ENCODE measurements around the gene POLR2C.

The POLR2C gene

DNA sequence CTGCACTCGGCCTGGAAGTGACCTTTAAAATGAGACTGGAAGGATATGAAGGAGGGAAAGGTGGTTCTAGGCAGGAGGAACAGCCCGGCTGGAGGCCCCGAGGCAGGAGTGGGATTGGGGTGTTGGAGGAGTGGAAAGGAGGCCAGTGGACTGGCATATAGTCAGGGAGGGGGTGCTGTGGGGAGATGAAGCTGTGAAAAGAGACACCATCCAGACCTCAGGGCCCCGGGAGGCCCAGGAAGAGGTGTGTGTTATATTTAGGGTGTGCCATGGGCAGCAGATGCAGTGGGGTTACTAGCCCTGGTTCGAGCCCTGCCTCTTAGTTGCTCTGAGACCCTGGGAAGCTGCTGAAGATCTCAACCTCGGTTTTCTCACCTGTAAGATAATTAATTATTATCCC, 42.7 kb downstream of the POLR2C start:
- no peaks in the 10 kb centered on the region for H3K36me3 ChIP-seq
- TF ChIP-seq, protein P1, sequence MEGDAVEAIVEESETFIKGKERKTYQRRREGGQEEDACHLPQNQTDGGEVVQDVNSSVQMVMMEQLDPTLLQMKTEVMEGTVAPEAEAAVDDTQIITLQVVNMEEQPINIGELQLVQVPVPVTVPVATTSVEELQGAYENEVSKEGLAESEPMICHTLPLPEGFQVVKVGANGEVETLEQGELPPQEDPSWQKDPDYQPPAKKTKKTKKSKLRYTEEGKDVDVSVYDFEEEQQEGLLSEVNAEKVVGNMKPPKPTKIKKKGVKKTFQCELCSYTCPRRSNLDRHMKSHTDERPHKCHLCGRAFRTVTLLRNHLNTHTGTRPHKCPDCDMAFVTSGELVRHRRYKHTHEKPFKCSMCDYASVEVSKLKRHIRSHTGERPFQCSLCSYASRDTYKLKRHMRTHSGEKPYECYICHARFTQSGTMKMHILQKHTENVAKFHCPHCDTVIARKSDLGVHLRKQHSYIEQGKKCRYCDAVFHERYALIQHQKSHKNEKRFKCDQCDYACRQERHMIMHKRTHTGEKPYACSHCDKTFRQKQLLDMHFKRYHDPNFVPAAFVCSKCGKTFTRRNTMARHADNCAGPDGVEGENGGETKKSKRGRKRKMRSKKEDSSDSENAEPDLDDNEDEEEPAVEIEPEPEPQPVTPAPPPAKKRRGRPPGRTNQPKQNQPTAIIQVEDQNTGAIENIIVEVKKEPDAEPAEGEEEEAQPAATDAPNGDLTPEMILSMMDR (IDR thresholded peaks at IDR 0.05; ENCODE audit: low read depth, low read length), result no peak
- H3K9me3 ChIP-seq (ENCODE audit: severe bottlenecking), result no peaks in the 10 kb centered on the region
- DNase-seq, result no peak
- H3K27ac ChIP-seq, result peak overlapping the region; percentile 28
- H3K27me3 ChIP-seq (ENCODE audit: insufficient read depth, low read depth, severe bottlenecking), result no peaks in the 10 kb centered on the region
- H3K4me3 ChIP-seq (ENCODE audit: low read depth, low read length), result no peak overlapping the region

DNA sequence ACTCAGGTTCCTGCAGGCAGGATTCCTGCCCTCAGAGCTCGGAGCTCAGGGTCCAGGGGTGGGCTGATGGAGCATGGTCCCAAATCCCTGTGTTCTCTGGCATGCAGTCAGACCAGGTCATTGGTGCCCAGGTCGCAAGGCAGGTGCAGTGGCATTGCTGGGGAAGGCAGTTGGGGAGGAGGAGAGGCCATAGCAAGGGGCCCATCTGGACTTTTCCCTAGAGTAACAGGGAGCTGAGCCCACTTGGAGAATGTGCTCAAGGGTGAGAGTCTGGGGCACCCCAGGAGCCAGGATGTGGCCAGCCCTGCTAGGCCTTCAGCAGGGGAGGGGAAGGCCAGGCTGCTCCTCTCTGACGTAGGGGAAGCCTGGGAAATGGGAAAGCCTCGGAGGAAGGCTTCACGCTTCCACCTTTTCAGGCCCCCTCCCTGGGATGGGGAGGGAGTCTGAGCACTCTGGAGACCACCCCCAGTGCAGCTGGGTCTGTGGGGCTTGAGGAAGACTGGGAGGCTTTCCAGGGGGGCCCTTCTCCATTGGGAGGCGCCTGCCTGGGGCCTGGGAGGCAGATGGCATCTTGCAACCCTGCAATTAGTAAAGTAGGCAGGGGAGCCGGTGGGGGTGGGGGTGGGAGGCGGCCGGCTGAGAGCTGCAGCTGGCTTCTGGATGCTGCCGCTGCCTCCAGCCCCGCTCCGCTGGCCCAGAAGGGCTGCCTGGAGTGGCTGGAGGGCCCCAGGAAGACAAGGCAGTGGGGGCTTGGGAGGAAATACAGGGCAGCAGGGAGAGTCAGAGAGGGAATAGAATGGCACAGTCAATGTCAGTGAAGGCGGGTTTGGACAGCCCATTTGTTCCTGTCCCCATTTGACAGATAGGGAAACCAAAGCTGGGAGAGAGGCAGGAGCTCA, 44.9 kb downstream of the POLR2C start:
- TF ChIP-seq, protein P1 (IDR thresholded peaks at IDR 0.05; ENCODE audit: low read depth, low read length), result no peak
- DNase-seq, result peak; percentile 44
- Histone ChIP-seq H3K36me3 (no peaks in the 10 kb centered on the region), H3K27ac (peak overlapping the region; percentile 83), H3K9me3 (ENCODE audit: severe bottlenecking) (no peaks in the 10 kb centered on the region), H3K4me3 (ENCODE audit: low read depth, low read length) (no peak overlapping the region), H3K27me3 (ENCODE audit: insufficient read depth, low read depth, severe bottlenecking) (no peaks in the 10 kb centered on the region)

DNA sequence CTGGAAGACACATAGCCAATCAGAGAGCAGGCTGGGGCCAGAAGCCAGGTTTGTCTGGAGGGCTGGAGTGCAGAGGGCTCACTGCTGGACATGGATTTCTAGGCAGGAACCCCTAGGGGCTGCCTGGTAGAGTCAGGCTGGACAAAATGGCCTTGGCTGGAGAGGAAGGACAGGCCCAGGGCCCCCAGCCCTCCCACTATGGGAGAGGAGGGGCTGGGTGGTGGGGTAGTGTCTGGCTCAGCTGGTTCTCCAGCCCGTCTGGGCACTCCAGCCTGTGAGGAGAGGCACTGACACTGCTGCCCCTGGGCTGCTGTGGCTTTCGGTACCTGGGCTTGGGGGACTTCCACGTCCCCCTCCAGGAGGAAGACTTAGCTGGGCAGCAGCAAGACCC, 45.6 kb downstream of the POLR2C start:
- H3K27ac ChIP-seq, result peak overlapping the region; percentile 83
- DNase-seq, result no peak
- no peaks in the 10 kb centered on the region for H3K9me3 ChIP-seq (ENCODE audit: severe bottlenecking)
- no peaks in the 10 kb centered on the region for H3K36me3 ChIP-seq
- TF ChIP-seq, protein P1 (IDR thresholded peaks at IDR 0.05; ENCODE audit: low read depth, low read length), result no peak
- H3K27me3 ChIP-seq (ENCODE audit: insufficient read depth, low read depth, severe bottlenecking), result no peaks in the 10 kb centered on the region
- H3K4me3 ChIP-seq (ENCODE audit: low read depth, low read length), result no peak overlapping the region

DNA sequence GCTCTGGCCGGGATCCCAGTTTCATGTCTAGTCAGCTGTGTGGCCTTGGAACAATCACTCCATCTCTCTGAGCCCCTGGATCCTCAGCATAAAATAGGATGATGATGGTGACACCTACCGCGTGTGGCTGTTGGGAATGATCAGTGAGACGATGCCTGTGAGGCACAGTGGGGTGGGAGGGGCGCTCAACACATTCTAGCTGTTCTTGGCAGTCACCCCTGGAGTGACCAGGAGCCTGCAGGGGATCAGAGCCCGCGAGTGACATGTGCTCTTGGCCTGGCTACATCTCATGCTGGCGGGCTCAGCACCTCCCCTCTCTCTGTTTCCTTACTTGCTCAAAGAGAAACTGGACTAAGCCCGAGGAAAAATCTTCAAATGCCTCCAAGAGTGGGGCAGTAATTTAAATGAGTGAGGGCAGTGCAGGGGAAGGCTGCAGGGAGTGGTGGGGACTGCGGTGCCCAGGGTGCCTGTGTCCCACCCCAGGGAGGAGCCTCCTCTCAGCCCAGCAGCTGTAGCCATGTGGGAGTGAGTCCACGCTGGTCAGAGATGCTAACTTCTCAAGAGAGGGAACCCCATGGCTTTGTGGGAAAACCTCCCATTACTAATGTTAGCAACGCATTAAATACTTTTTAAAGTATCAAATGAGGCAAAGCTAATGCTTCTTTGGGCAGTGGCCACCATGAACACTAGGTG, 46.9 kb downstream of the POLR2C start:
- no peaks in the 10 kb centered on the region for H3K36me3 ChIP-seq
- no peaks in the 10 kb centered on the region for H3K9me3 ChIP-seq (ENCODE audit: severe bottlenecking)
- DNase-seq, result no peak
- H3K27ac ChIP-seq, result peak overlapping the region; percentile 48; the same call in 1 of the 2 replicates
- no peaks in the 10 kb centered on the region for H3K27me3 ChIP-seq (ENCODE audit: insufficient read depth, low read depth, severe bottlenecking)
- no peak overlapping the region for H3K4me3 ChIP-seq (ENCODE audit: low read depth, low read length)
- TF ChIP-seq, protein P1 (IDR thresholded peaks at IDR 0.05; ENCODE audit: low read depth, low read length), result no peak

DNA sequence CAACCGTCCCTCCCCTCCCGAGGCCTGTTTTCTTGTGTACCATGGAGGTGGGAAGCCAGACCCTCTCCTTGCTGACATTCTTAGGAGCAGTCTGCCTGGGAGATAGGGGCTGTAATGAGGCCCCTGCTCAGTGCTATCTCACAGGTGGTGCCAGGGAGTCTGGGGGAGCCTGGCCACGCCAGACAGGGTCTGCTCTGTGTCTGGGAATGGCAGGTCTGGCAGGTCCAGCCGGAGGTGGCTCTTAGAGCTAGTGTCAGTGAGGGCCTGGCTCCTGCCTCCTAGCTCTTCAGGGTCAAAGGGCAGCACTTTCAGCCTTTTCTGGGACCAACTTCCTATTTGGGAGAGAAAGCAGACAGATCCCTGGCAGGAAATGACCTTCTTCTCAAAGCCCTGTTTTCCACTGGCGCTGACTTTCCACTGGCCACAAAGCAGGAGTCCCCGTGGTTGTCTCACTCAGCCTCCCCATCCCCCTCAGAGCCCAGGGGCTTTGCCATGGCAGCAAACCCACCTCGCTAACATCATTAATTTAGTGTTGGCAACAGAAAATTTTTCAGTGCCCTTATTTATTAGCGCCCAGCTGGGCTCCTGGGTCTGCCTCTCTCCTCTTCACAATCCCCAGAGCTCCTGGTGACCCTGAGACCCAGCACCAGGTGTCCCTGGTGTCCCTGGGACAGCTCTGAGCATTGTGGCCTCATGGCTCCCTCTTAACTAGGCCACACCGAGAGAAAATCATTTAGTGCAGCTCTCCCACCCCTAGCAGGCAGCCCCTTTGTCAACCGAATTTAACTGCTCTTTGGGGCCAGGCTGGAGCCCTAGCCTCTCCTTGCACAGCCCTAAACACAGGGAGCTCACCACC, 47.8 kb downstream of the POLR2C start:
- Histone ChIP-seq H3K27ac (peak overlapping the region; percentile 48), H3K36me3 (no peaks in the 10 kb centered on the region), H3K9me3 (ENCODE audit: severe bottlenecking) (no peaks in the 10 kb centered on the region), H3K4me3 (ENCODE audit: low read depth, low read length) (no peak overlapping the region), H3K27me3 (ENCODE audit: insufficient read depth, low read depth, severe bottlenecking) (no peaks in the 10 kb centered on the region)
- DNase-seq, result no peak
- TF ChIP-seq, protein P1 (IDR thresholded peaks at IDR 0.05; ENCODE audit: low read depth, low read length), result no peak
